Measurements from ENCODE around the gene PIK3C3.

PIK3C3 gene

GRCh38 chr18:41923446-41923845, 31.6 kb upstream of the PIK3C3 start:
- no peaks in the 10 kb centered on the region for H3F3A ChIP-seq (ENCODE audit: control insufficient read depth, insufficient read depth)
- no peaks in the 10 kb centered on the region for H4K20me1 ChIP-seq (ENCODE audit: control insufficient read depth, insufficient read depth, low read depth, low read length)
- no peak overlapping the region for H3K4me3 ChIP-seq (ENCODE audit: low read length)
- H3K9me3 ChIP-seq (ENCODE audit: control insufficient read depth, insufficient read depth, low read length): no peaks in the 10 kb centered on the region
- H3K27ac ChIP-seq (ENCODE audit: low read depth, low read length): no peak overlapping the region
- no peaks in the 10 kb centered on the region for H3K4me1 ChIP-seq (ENCODE audit: control insufficient read depth, low read length)
- no peaks in the 10 kb centered on the region for H3K79me2 ChIP-seq (ENCODE audit: control insufficient read depth, low read length)
- no peaks in the 10 kb centered on the region for H3K9me2 ChIP-seq (replicated peaks; ENCODE audit: control insufficient read depth, low read length)
- no peak overlapping the region for H3K4me2 ChIP-seq (ENCODE audit: low read length)
- no peaks in the 10 kb centered on the region for H3K36me3 ChIP-seq (ENCODE audit: control insufficient read depth, low read length)
- no peak for TF ChIP-seq CTCF (IDR thresholded peaks at IDR 0.05; ENCODE audit: low read depth, low read length, poor library complexity, severe bottlenecking)
- TF ChIP-seq EZH2phosphoT487 (IDR thresholded peaks at IDR 0.05; ENCODE audit: borderline replicate concordance, low read length): no peak
- no peaks in the 10 kb centered on the region for H3K27me3 ChIP-seq (ENCODE audit: control insufficient read depth, low read length)

- H3K4me2 ChIP-seq (ENCODE audit: low read length): no peak overlapping the region
- H3K36me3 ChIP-seq (ENCODE audit: control insufficient read depth, low read length): no peaks in the 10 kb centered on the region
- no peaks in the 10 kb centered on the region for H3K79me2 ChIP-seq (ENCODE audit: control insufficient read depth, low read length)
- H3K27me3 ChIP-seq (ENCODE audit: control insufficient read depth, low read length): no peaks in the 10 kb centered on the region
- no peaks in the 10 kb centered on the region for H3F3A ChIP-seq (ENCODE audit: control insufficient read depth, insufficient read depth)
- H3K27ac ChIP-seq (ENCODE audit: low read depth, low read length): no peak overlapping the region
- H4K20me1 ChIP-seq (ENCODE audit: control insufficient read depth, insufficient read depth, low read depth, low read length): no peaks in the 10 kb centered on the region
- no peak overlapping the region for H3K4me3 ChIP-seq (ENCODE audit: low read length)
- no peaks in the 10 kb centered on the region for H3K9me3 ChIP-seq (ENCODE audit: control insufficient read depth, insufficient read depth, low read length)
- TF ChIP-seq CTCF (IDR thresholded peaks at IDR 0.05; ENCODE audit: low read depth, low read length, poor library complexity, severe bottlenecking): no peak
- TF ChIP-seq EZH2phosphoT487 (IDR thresholded peaks at IDR 0.05; ENCODE audit: borderline replicate concordance, low read length): no peak
- H3K9me2 ChIP-seq (replicated peaks; ENCODE audit: control insufficient read depth, low read length): no peaks in the 10 kb centered on the region
- no peaks in the 10 kb centered on the region for H3K4me1 ChIP-seq (ENCODE audit: control insufficient read depth, low read length)
Measured at GRCh38 chr18:41928581-41928980, 26.5 kb upstream of the PIK3C3 start.

DNA sequence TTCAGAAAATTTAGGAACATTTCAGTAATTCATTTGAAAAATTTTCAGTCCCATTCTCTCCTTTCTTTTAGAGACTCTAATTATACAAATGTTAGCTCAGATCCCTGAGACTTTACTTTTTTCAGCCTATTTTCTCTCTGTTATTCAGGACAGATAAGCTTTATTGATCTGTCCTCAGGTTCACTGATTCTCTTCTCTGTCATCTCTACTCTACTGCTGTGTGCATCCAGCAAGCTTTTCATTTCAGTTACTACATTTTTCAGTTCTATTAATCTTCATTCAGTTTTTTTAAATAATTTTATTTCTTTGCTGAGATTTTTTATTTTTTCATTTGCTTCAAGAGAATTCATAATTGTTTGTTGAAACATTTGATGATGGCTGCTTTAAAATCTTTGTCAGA, 22.1 kb upstream of the PIK3C3 start:
- no peaks in the 10 kb centered on the region for H3K27me3 ChIP-seq (ENCODE audit: control insufficient read depth, low read length)
- no peaks in the 10 kb centered on the region for H4K20me1 ChIP-seq (ENCODE audit: control insufficient read depth, insufficient read depth, low read depth, low read length)
- no peaks in the 10 kb centered on the region for H3K36me3 ChIP-seq (ENCODE audit: control insufficient read depth, low read length)
- no peaks in the 10 kb centered on the region for H3K79me2 ChIP-seq (ENCODE audit: control insufficient read depth, low read length)
- no peak overlapping the region for H3K4me2 ChIP-seq (ENCODE audit: low read length)
- H3K9me3 ChIP-seq (ENCODE audit: control insufficient read depth, insufficient read depth, low read length): no peaks in the 10 kb centered on the region
- no peak for TF ChIP-seq CTCF (IDR thresholded peaks at IDR 0.05; ENCODE audit: low read depth, low read length, poor library complexity, severe bottlenecking)
- TF ChIP-seq EZH2phosphoT487 (IDR thresholded peaks at IDR 0.05; ENCODE audit: borderline replicate concordance, low read length): no peak
- no peak overlapping the region for H3K27ac ChIP-seq (ENCODE audit: low read depth, low read length)
- H3K9me2 ChIP-seq (replicated peaks; ENCODE audit: control insufficient read depth, low read length): no peaks in the 10 kb centered on the region
- H3K4me3 ChIP-seq (ENCODE audit: low read length): no peak overlapping the region
- H3K4me1 ChIP-seq (ENCODE audit: control insufficient read depth, low read length): no peaks in the 10 kb centered on the region
- no peaks in the 10 kb centered on the region for H3F3A ChIP-seq (ENCODE audit: control insufficient read depth, insufficient read depth)

DNA sequence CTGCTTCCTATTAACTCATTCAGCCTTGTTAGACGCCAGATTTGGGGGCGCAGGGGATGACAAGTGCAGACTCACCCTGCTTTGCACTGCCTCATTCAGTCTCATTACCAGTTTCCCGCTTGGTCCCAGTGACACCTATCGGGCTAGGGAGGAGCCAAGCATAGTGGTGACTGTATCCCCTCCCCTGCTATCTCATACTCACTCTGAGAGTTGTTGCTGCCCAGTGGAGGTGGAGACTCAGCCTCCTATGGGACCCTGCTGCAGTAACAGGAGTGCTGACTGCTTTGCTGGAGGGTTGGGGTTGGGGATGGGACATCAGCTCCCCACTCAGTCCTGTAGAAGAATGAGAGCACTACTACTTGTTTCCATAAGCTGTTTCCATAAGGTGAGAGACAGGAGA, 21.3 kb upstream of the PIK3C3 start:
- Histone ChIP-seq H3K36me3 (ENCODE audit: control insufficient read depth, low read length) (no peaks in the 10 kb centered on the region), H3K79me2 (ENCODE audit: control insufficient read depth, low read length) (no peaks in the 10 kb centered on the region), H3K9me2 (replicated peaks; ENCODE audit: control insufficient read depth, low read length) (no peaks in the 10 kb centered on the region), H3K4me3 (ENCODE audit: low read length) (no peak overlapping the region), H3K9me3 (ENCODE audit: control insufficient read depth, insufficient read depth, low read length) (no peaks in the 10 kb centered on the region), H3K4me2 (ENCODE audit: low read length) (no peak overlapping the region), H3K27ac (ENCODE audit: low read depth, low read length) (no peak overlapping the region), H3K27me3 (ENCODE audit: control insufficient read depth, low read length) (no peaks in the 10 kb centered on the region), H3K4me1 (ENCODE audit: control insufficient read depth, low read length) (no peaks in the 10 kb centered on the region), H3F3A (ENCODE audit: control insufficient read depth, insufficient read depth) (no peaks in the 10 kb centered on the region), H4K20me1 (ENCODE audit: control insufficient read depth, insufficient read depth, low read depth, low read length) (no peaks in the 10 kb centered on the region)
- TF ChIP-seq CTCF (IDR thresholded peaks at IDR 0.05; ENCODE audit: low read depth, low read length, poor library complexity, severe bottlenecking) (no peak), EZH2phosphoT487 (IDR thresholded peaks at IDR 0.05; ENCODE audit: borderline replicate concordance, low read length) (no peak)
